GM12801 (cell line): Measurements from ENCODE around the gene RAD9A.

Experiments
- CTCF ChIP-seq: IDR thresholded peaks from one replicate; pipeline ENCODE4 v1.5.1; 2011; ENCODE audit warnings: control low read depth; ENCODE audit not compliant: insufficient read length; ENCODE audit errors: extremely low read depth

Gene RAD9A

GRCh38 chr11:67407688-67408163 lies 15.9 kb downstream of the RAD9A start:
- no peak for TF ChIP-seq CTCF

- no peak for TF ChIP-seq CTCF
Measured at GRCh38 chr11:67408437-67409200, 16.8 kb downstream of the RAD9A start.

- TF ChIP-seq CTCF, result no peak
Measured at GRCh38 chr11:67409261-67409666, 17.5 kb downstream of the RAD9A start.

GRCh38 chr11:67409781-67410368 lies 18.1 kb downstream of the RAD9A start:
- TF ChIP-seq CTCF, result no peak

- TF ChIP-seq CTCF, result no peak
Measured at GRCh38 chr11:67410369-67410831, 18.6 kb downstream of the RAD9A start.

- TF ChIP-seq CTCF, result no peak
Measured at GRCh38 chr11:67410984-67411784, 19.4 kb downstream of the RAD9A start.

GRCh38 chr11:67411785-67412152 lies 20.0 kb downstream of the RAD9A start:
- TF ChIP-seq CTCF, result no peak
